SH-SY5Y (cell line): ENCODE measurements around the gene C6orf132.

Source experiments
- GATA2 ChIP-seq: IDR thresholded peaks from 2 replicates; pipeline ENCODE4 v1.6.1; 2011; ENCODE audit warnings: mild to moderate bottlenecking, low read depth, low read length
- GATA3 ChIP-seq: IDR thresholded peaks from 2 replicates; pipeline ENCODE4 v1.6.1; 2011; ENCODE audit warnings: low read depth, mild to moderate bottlenecking, low read length, moderate library complexity

DNA sequence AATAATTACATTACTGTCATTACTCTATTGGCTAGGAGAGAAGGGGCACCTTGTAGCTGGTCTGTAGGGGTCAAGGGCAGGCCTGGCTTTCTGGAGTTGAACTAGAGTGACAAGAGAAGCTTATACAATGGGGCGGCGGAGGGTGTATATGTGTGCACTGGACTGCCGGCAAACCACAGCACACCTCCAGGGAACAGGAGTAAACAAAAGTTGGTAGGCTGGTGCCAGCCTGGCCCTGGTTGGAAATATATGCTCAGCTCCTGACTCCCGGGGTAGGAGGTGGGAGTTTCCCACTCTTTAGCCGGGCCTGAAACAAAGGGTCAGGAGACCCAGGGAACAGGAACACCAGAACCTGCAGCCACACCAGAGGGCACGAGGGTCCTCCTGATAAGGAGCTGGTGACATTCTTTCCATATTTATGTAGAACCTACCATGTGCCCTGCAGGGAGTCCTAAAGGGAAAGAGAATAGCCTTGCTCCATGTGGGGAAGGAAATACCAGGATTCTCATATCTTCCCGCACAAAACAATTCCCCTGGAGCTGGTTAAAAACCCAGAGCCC lies 5.1 kb downstream of the C6orf132 start:
- TF ChIP-seq GATA3, result no peak
- no peak for TF ChIP-seq GATA2
